ENCODE data around the gene KLK5. TPM values are rescaled to one million over a fixed set of nuclear protein-coding genes. Genes with fewer than 3 reads are reported as not detected.

Gene KLK5
- 5.9 TPM for total RNA-seq

- intact Hi-C loops (cut with DNase I) = no loop called here
- H3K4me3 ChIP-seq = no peak within 1 kb of the TSS
- H3K27ac ChIP-seq = no peak within 1 kb of the TSS
- H3K27me3 ChIP-seq = no peaks in the 10 kb centered on the region
- DNase-seq (ENCODE audit: extremely low spot score in 2 of 2) = no peak
- no peaks in the 10 kb centered on the region for H3K36me3 ChIP-seq
- H3K9me3 ChIP-seq = no peaks in the 10 kb centered on the region
- no peaks in the 10 kb centered on the region for H3K4me1 ChIP-seq
- TF ChIP-seq CTCF (IDR thresholded peaks at IDR 0.05) (no peak), POLR2A (IDR thresholded peaks at IDR 0.05) (no peak), POLR2AphosphoS5 (IDR thresholded peaks at IDR 0.05; ENCODE audit: insufficient read depth in 1 of 2, low read depth in 1 of 2) (no peak)
Observed at GRCh38 chr19:50952910-50953309, at the start of gene KLK5. KLK5 (minus strand) TSS chr19:50953038; CDS start chr19:50952657, 381 bp downstream.

GRCh38 chr19:51002089-51002532, 49.3 kb upstream of the KLK5 start:
- intact Hi-C loops (cut with DNase I) = no loop called here
- no peaks in the 10 kb centered on the region for H3K27me3 ChIP-seq
- DNase-seq (ENCODE audit: extremely low spot score in 2 of 2) = no peak
- peak overlapping the region in 1 of 2 donors; percentile 35 for H3K4me3 ChIP-seq
- peak overlapping the region; percentile 64 for H3K27ac ChIP-seq
- no peaks in the 10 kb centered on the region for H3K4me1 ChIP-seq
- TF ChIP-seq CTCF (IDR thresholded peaks at IDR 0.05) (no peak), POLR2AphosphoS5 (IDR thresholded peaks at IDR 0.05; ENCODE audit: insufficient read depth in 1 of 2, low read depth in 1 of 2) (no peak)
- no peaks in the 10 kb centered on the region for H3K9me3 ChIP-seq
- no peaks in the 10 kb centered on the region for H3K36me3 ChIP-seq

- intact Hi-C loops (cut with DNase I) = no loop called here
- no peaks in the 10 kb centered on the region for H3K27me3 ChIP-seq
- peak within 1 kb of the TSS in 1 of 2 donors; percentile 35 for H3K4me3 ChIP-seq
- H3K36me3 ChIP-seq = no peaks in the 10 kb centered on the region
- DNase-seq (ENCODE audit: extremely low spot score in 2 of 2) = no peak
- peak within 1 kb of the TSS; percentile 64 for H3K27ac ChIP-seq
- no peaks in the 10 kb centered on the region for H3K9me3 ChIP-seq
- H3K4me1 ChIP-seq = no peaks in the 10 kb centered on the region
- no peak for TF ChIP-seq POLR2AphosphoS5 (IDR thresholded peaks at IDR 0.05; ENCODE audit: insufficient read depth in 1 of 2, low read depth in 1 of 2)
- no peak for TF ChIP-seq CTCF (IDR thresholded peaks at IDR 0.05)
- no peak for TF ChIP-seq POLR2A (IDR thresholded peaks at IDR 0.05)
Observed at GRCh38 chr19:51001515-51001914, 48.7 kb upstream of the KLK5 start, which contains the start of gene KLK8. KLK8 (minus strand) TSS chr19:51001604; CDS start chr19:51001167, 437 bp downstream.

GRCh38 chr19:51000981-51001380, 48.1 kb upstream of the KLK5 start:
- no peaks in the 10 kb centered on the region for H3K27me3 ChIP-seq
- TF ChIP-seq POLR2AphosphoS5 (IDR thresholded peaks at IDR 0.05; ENCODE audit: insufficient read depth in 1 of 2, low read depth in 1 of 2) (peak in 1 of 2 donors; percentile 28), CTCF (IDR thresholded peaks at IDR 0.05) (no peak)
- no peaks in the 10 kb centered on the region for H3K9me3 ChIP-seq
- intact Hi-C loops (cut with DNase I) = no loop called here
- no peak for DNase-seq (ENCODE audit: extremely low spot score in 2 of 2)
- H3K4me3 ChIP-seq = peak overlapping the region in 1 of 2 donors; percentile 35
- no peaks in the 10 kb centered on the region for H3K4me1 ChIP-seq
- H3K27ac ChIP-seq = peak overlapping the region; percentile 64
- no peaks in the 10 kb centered on the region for H3K36me3 ChIP-seq

- TF ChIP-seq CTCF (IDR thresholded peaks at IDR 0.05) = no peak
- no peak for TF ChIP-seq POLR2AphosphoS5 (IDR thresholded peaks at IDR 0.05; ENCODE audit: insufficient read depth in 1 of 2, low read depth in 1 of 2)
- no peak for TF ChIP-seq POLR2A (IDR thresholded peaks at IDR 0.05)
- Histone ChIP-seq H3K27ac (no peak overlapping the region), H3K36me3 (no peaks in the 10 kb centered on the region), H3K4me3 (peak overlapping the region in 1 of 2 donors; percentile 35), H3K9me3 (no peaks in the 10 kb centered on the region), H3K4me1 (no peaks in the 10 kb centered on the region), H3K27me3 (no peaks in the 10 kb centered on the region)
- no peak for DNase-seq (ENCODE audit: extremely low spot score in 2 of 2)
- intact Hi-C loops (cut with DNase I) = no loop called here
Observed at GRCh38 chr19:51000426-51000825, 47.6 kb upstream of the KLK5 start.

Data from vagina (tissue), 2 donors.